Activated T-helper 17 cell treated with anti-CD3 and anti-CD28 coated beads, Interleukin-2, amount 50 U/mL, for 72 hours (primary cell): ENCODE measurements around the gene KIF1A. TPM values are rescaled to one million over a fixed set of nuclear protein-coding genes. Genes with fewer than 3 reads are reported as not detected.

ENCODE experiments used
- ATAC-seq: fragments of 150-1000 bp; cut with Tn5 transposase; replicated peaks from 2 replicates; pipeline ENCODE4 v1.10.0; 2021; ENCODE audit warnings: mild to moderate bottlenecking, moderate library complexity
- H3K27ac Mint-ChIP-seq: one replicate; pipeline ENCODE4 v1.8.0; 2022; ENCODE audit warnings: mixed read lengths
- H3K27me3 Mint-ChIP-seq: one replicate; pipeline ENCODE4 v1.8.0; 2022; ENCODE audit warnings: mixed read lengths
- H3K36me3 Mint-ChIP-seq: one replicate; pipeline ENCODE4 v1.8.0; 2022; ENCODE audit warnings: low read depth, mild to moderate bottlenecking, mixed read lengths
- H3K4me1 Mint-ChIP-seq: one replicate; pipeline ENCODE4 v1.8.0; 2022; ENCODE audit warnings: mixed read lengths
- H3K4me3 Mint-ChIP-seq: one replicate; pipeline ENCODE4 v1.8.0; 2022; ENCODE audit warnings: mild to moderate bottlenecking, mixed read lengths
- H3K9me3 Mint-ChIP-seq: one replicate; pipeline ENCODE4 v1.8.0; 2022; ENCODE audit warnings: mixed read lengths
- total RNA-seq, 2 donors: library from RNA; stranded (reverse); gene quantifications; one replicate each; pipeline ENCODE4 v1.2.3, GENCODE V29; 2022

The KIF1A gene
- total RNA-seq, 2 donors from 2014 or later: 0.37 to 1.1 TPM

GRCh38 chr2:240791821-240792628, 28.0 kb downstream of the KIF1A start:
- no peaks in the 10 kb centered on the region for H3K9me3 Mint-ChIP-seq
- no peaks in the 10 kb centered on the region for H3K36me3 Mint-ChIP-seq
- no peaks in the 10 kb centered on the region for H3K4me1 Mint-ChIP-seq
- H3K27me3 Mint-ChIP-seq: peaks cover 18% of the 10 kb centered on the region
- no peak overlapping the region for H3K27ac Mint-ChIP-seq
- ATAC-seq: no peak
- H3K4me3 Mint-ChIP-seq: no peak overlapping the region

GRCh38 chr2:240791221-240791800, 28.7 kb downstream of the KIF1A start:
- Mint-ChIP-seq H3K4me3 (no peak overlapping the region), H3K4me1 (no peaks in the 10 kb centered on the region), H3K36me3 (no peaks in the 10 kb centered on the region), H3K27me3 (peaks cover 11% of the 10 kb centered on the region), H3K27ac (no peak overlapping the region), H3K9me3 (no peaks in the 10 kb centered on the region)
- ATAC-seq: no peak

DNA sequence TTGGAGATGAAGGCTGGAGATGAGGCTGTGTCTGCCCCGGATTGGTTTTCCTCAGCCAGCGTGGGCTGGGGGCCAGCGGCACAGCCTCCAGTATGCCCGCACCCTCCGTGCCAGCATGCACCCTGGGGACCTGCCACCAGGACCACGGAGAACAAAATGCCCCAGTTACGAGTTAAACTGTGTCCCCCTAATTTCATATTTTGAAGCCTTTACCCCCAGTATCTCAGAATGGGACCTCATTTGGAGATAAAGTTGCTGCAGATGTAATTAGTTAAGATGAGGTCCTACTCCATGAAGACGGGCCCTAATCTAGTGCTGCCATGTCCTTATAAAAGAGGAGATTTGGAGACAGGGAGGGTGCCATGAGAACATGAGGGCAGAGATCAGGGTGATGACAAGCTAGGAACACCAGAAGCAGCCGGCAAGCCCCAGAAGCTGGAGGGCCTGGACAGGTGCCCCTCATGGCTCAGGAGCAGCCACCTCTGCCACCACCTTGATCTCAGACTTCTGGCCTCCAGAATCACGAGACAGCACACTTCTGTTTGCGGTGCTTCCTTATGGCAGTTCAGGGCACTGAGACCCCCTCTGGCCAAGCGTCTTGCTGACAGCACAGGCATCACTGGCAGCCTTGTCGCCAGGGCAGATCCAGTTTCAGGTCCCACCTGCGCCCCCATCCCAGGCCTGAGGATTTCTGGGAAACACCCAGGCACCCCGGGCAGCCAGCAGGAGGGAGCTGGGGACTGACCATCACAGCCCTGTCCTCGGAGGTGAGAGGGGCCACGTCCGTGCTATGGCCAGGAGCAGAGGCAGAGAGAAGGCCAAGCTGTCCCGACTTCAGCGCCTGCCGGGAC, 29.4 kb downstream of the KIF1A start:
- Mint-ChIP-seq H3K27me3 (peaks cover 10% of the 10 kb centered on the region), H3K27ac (no peak overlapping the region), H3K36me3 (no peaks in the 10 kb centered on the region), H3K9me3 (no peaks in the 10 kb centered on the region), H3K4me3 (no peak overlapping the region), H3K4me1 (no peaks in the 10 kb centered on the region)
- ATAC-seq: no peak

DNA sequence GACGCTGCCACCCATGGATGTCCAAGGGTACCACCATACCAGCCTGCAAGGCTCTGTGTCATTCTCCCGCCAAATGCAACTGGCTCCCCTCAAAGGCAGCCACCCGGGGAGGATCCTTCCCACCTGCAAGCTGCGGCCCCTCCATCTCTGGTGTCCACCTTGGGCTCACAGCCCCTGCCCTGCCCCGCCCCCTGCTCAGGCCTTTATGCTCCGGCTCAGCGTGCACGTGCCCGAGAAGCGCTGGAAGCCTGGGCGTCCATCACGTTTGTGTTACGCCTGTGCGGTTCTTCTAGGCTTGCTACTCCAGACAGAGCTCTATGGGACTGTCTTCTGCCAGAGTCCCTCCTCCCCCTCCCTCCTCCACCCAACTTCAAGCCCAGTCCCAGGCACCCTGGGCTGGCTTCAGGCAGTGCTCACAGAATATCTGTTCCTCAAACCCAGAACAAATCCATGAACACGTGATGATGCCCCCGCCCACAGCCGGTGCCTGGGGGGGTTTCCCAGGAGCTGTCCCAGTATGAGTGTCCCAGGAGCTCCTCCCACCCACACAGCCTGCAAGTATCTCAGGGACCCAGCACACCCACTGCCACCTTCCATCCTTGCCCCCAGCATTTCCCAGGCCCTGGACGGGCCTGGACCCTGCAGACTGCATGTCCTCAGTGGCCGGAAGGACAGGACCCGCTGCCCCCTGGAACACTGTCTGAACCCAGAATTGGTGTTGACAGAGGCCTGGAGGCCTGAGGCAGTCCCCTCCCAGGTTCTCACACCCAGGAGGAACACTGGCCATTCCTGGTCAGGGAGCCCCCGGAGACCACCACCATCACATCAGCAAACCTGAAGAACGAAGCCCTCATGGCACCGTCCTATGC, 30.3 kb downstream of the KIF1A start:
- no peaks in the 10 kb centered on the region for H3K4me1 Mint-ChIP-seq
- H3K9me3 Mint-ChIP-seq: no peaks in the 10 kb centered on the region
- no peak overlapping the region for H3K4me3 Mint-ChIP-seq
- H3K36me3 Mint-ChIP-seq: no peaks in the 10 kb centered on the region
- no peak overlapping the region for H3K27ac Mint-ChIP-seq
- peaks cover 10% of the 10 kb centered on the region for H3K27me3 Mint-ChIP-seq
- peak; percentile 44 for ATAC-seq

DNA sequence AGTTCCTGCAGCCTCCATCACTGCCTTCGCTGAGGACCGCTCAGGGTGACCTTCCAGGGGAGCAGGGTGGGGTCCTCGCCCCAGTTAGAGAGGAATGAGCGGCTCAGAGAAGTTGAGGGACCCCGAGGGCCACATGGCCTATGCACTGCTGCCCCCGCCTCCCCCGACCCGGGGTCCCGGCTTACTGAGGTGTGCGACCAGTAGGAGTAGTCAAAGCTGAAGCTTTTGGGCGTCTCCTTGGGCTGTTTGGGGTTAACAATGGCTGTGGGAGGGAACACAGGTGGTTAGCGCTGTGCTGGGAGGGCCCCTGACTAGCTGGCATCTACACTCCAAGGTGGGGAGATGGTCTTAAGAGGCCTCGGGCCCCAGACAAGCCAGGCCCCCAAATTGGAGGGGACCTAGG, 31.0 kb downstream of the KIF1A start:
- ATAC-seq: no peak
- Mint-ChIP-seq H3K4me1 (no peaks in the 10 kb centered on the region), H3K4me3 (no peak overlapping the region), H3K36me3 (no peaks in the 10 kb centered on the region), H3K27ac (no peak overlapping the region), H3K27me3 (peaks cover 10% of the 10 kb centered on the region), H3K9me3 (no peaks in the 10 kb centered on the region)

DNA sequence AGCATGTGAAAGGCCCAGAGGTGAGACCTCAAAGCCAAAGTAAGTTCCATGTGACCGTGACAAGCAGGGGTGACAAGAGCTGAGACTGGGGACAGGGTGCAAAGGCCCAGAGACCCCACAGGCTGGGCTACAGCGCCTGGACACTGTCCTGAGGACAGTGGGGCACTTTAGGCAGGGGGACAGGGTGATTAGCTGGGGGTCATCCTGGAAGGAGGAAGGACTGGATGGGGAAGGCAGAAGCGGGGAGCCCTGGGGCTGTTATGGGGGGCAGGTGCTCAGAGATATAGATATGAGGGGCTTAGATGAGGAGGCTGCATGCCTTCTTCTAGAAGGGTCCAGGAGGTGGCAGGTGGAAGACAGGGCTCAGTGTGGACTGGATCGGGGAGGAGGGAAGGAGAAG, 31.5 kb downstream of the KIF1A start:
- Mint-ChIP-seq H3K36me3 (no peaks in the 10 kb centered on the region), H3K27me3 (peaks cover 10% of the 10 kb centered on the region), H3K4me1 (no peaks in the 10 kb centered on the region), H3K27ac (no peak overlapping the region), H3K4me3 (no peak overlapping the region), H3K9me3 (no peaks in the 10 kb centered on the region)
- ATAC-seq: no peak

DNA sequence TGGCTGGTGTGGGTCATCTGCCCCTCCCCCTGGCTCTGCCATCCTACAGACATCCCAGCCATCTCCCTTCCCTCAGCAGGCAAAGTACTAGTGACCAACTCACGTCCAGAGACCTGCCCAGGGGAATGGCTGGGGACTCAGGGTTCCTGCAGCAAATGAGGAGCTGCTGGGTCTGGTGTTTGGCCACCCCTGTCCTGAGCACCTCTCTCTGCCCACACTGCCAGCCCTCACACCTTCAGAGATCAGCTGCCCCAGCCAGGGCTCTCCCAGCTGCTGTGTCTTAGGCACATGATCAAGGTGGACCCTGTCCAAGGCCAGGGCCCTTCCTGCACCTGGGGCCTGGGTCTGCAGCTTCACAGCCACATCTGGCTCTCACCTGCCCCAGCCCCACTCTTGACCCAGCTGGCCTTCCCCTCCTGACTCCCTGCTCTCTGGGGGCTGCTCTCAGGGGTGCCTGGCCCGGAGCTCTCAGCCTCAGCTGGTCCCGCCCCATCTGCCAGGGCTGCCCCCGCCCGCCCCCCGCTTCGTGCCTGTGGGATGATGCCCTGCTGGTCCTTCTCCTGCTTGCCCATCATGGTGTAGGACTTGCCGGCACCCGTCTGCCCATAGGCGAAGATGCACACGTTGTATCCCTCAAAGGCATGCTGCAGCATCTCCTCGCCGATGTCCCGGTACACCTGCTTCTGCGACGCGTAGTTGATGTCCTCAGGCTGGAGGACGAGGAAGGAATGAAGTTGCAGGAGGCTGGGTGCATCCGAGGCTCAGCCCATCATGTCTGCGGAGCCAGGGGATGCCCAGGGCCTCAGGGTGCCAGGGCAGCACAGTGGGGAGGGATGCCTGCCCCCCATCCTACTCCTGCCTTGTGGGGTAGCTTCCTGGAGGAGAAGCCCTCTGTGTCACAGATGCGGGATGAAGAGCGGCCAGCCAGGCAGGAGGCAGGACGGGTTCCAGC, 32.2 kb downstream of the KIF1A start:
- Mint-ChIP-seq H3K27me3 (peaks cover 10% of the 10 kb centered on the region), H3K9me3 (no peaks in the 10 kb centered on the region), H3K27ac (no peak overlapping the region), H3K36me3 (no peaks in the 10 kb centered on the region), H3K4me3 (no peak overlapping the region), H3K4me1 (no peaks in the 10 kb centered on the region)
- no peak for ATAC-seq

GRCh38 chr2:240786871-240787311, 33.1 kb downstream of the KIF1A start:
- Mint-ChIP-seq H3K4me3 (no peak overlapping the region), H3K4me1 (no peaks in the 10 kb centered on the region), H3K9me3 (no peaks in the 10 kb centered on the region), H3K27ac (no peak overlapping the region), H3K36me3 (no peaks in the 10 kb centered on the region), H3K27me3 (peaks cover 10% of the 10 kb centered on the region)
- no peak for ATAC-seq

GRCh38 chr2:240786355-240786841, 33.6 kb downstream of the KIF1A start:
- H3K4me3 Mint-ChIP-seq: no peak overlapping the region
- no peaks in the 10 kb centered on the region for H3K4me1 Mint-ChIP-seq
- H3K9me3 Mint-ChIP-seq: no peaks in the 10 kb centered on the region
- peaks cover 10% of the 10 kb centered on the region for H3K27me3 Mint-ChIP-seq
- ATAC-seq: no peak
- H3K27ac Mint-ChIP-seq: no peak overlapping the region
- H3K36me3 Mint-ChIP-seq: no peaks in the 10 kb centered on the region

- H3K27ac Mint-ChIP-seq: no peak overlapping the region
- H3K4me3 Mint-ChIP-seq: no peak overlapping the region
- no peaks in the 10 kb centered on the region for H3K4me1 Mint-ChIP-seq
- H3K27me3 Mint-ChIP-seq: peaks cover 10% of the 10 kb centered on the region
- H3K9me3 Mint-ChIP-seq: no peaks in the 10 kb centered on the region
- no peaks in the 10 kb centered on the region for H3K36me3 Mint-ChIP-seq
- peak; percentile 36 for ATAC-seq
Observed at GRCh38 chr2:240785424-240786335, 34.3 kb downstream of the KIF1A start.

GRCh38 chr2:240784629-240785423, 35.2 kb downstream of the KIF1A start:
- Mint-ChIP-seq H3K4me3 (no peak overlapping the region), H3K27ac (no peak overlapping the region), H3K36me3 (no peaks in the 10 kb centered on the region), H3K27me3 (peaks cover 10% of the 10 kb centered on the region), H3K9me3 (no peaks in the 10 kb centered on the region), H3K4me1 (no peaks in the 10 kb centered on the region)
- ATAC-seq: no peak
